ENCODE data around the gene TMEM203. TPM values are rescaled to one million over a fixed set of nuclear protein-coding genes. Genes with fewer than 3 reads are reported as not detected.

TMEM203 gene
- total and polyA plus RNA-seq, 2 experiments from 2014 or later = 32.7 to 53.4 TPM

DNA sequence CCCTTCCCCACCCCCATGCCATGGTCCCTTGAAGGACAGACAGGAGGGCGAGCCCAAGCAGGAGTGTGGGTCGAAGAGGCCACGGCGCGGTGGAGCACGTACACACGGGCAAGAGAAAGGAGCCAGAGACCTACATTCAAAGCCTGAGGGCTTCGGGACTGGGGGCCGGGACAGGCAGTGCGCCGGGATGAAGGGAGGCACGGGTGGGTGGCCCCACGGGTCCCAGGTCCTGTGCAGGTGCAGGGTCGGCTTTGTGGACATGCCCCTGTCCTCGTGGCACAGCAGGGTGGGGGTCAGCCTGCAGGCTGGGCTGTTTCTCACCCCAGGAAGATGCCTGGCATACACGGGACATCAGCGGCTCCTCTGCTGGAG, 45.4 kb downstream of the TMEM203 start (continued):
- TF ChIP-seq STAT1 (IDR thresholded peaks at IDR 0.05; ENCODE audit: unreplicated experiment) = no peak
- TF ChIP-seq NANOG (IDR thresholded peaks at IDR 0.05; ENCODE audit: borderline replicate concordance) = no peak
- TF ChIP-seq POLR2AphosphoS5 (IDR thresholded peaks at IDR 0.05; ENCODE audit: low read depth) = no peak
- no peak for TF ChIP-seq EZH2phosphoT487 (IDR thresholded peaks at IDR 0.05; ENCODE audit: unreplicated experiment)
- no peak for TF ChIP-seq ZNF331 (CRISPR knock-in tag; IDR thresholded peaks at IDR 0.05; ENCODE audit: low read depth)
- TF ChIP-seq EZH2 (IDR thresholded peaks at IDR 0.05; ENCODE audit: low read depth, unreplicated experiment) = no peak
- TF ChIP-seq, protein P1, sequence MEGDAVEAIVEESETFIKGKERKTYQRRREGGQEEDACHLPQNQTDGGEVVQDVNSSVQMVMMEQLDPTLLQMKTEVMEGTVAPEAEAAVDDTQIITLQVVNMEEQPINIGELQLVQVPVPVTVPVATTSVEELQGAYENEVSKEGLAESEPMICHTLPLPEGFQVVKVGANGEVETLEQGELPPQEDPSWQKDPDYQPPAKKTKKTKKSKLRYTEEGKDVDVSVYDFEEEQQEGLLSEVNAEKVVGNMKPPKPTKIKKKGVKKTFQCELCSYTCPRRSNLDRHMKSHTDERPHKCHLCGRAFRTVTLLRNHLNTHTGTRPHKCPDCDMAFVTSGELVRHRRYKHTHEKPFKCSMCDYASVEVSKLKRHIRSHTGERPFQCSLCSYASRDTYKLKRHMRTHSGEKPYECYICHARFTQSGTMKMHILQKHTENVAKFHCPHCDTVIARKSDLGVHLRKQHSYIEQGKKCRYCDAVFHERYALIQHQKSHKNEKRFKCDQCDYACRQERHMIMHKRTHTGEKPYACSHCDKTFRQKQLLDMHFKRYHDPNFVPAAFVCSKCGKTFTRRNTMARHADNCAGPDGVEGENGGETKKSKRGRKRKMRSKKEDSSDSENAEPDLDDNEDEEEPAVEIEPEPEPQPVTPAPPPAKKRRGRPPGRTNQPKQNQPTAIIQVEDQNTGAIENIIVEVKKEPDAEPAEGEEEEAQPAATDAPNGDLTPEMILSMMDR (conservative IDR thresholded peaks at IDR 0.05; ENCODE audit: low read depth in 2 of 2) = no peak

DNA sequence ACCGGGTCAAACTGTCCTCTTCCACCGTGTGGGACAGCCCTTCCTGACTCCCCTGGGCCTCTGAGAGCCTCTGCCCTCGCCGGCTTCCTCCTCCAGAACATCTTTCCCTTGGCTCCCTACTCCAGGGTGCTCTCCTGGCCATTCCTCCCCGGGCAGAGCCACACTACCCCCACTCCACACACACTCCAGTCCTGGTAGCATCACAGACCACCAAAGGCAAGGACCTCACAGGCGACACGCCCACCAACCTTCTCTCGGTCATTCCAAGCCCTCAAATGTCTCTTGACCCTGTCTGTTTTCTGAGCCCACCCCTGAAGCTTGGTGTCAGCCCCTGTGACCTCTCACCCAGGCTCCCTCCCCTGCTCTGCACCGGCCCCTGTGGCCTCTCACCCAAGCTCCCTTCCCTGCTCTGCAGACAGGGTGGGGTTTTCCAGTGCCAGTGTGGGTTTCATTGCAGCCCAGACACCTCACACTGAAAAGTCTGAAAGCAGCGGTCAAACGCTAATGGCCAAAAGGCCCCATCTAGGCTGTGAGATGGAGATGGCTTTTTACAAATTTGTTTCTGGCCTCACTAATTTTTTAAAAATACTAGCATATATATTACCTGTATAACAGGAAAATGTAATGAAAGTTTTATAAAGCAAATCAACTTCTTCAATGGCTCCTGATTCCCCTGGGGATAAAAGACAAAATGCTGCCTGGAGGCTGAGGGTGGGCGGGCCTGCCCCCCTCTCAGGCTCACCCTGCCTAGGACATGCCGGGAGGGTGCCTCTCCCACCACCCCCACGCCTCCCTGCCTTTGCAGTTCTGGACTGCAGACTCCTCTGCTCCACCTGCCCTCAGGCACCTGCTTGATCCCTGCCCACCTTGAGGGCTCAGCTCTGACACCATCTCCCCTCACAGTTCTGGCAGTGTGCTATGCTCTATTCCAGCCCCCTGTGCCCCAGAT, 46.1 kb downstream of the TMEM203 start:
- Histone ChIP-seq H3K36me3 (ENCODE audit: insufficient read depth) (no peaks in the 10 kb centered on the region), H3K4me3 (no peak overlapping the region), H2AFZ (no peak overlapping the region), H3K9me2 (ENCODE audit: insufficient read depth) (no peaks in the 10 kb centered on the region), H3K79me2 (replicated peaks; ENCODE audit: insufficient read depth) (no peaks in the 10 kb centered on the region), H4K20me1 (replicated peaks; ENCODE audit: insufficient read depth) (no peaks in the 10 kb centered on the region), H3K4me1 (ENCODE audit: insufficient read depth) (peaks cover 2% of the 10 kb centered on the region; the same call in 1 of the 2 replicates), H3K27ac (ENCODE audit: low read depth) (no peak overlapping the region), H3K4me2 (no peak overlapping the region), H3F3A (replicated peaks; ENCODE audit: low read depth) (peaks cover 4% of the 10 kb centered on the region; the same call in 1 of the 2 replicates), H3K27me3 (ENCODE audit: insufficient read depth) (peaks cover 92% of the 10 kb centered on the region)
- Mint-ChIP-seq H3K9me3 (no peaks in the 10 kb centered on the region; the same call in 2 of the 3 replicates), H3K27ac (no peak overlapping the region), H3K36me3 (ENCODE audit: low read depth) (no peaks in the 10 kb centered on the region), H3K27me3 (ENCODE audit: insufficient read depth, low read depth, poor library complexity) (peaks cover 90% of the 10 kb centered on the region), H3K4me1 (no peaks in the 10 kb centered on the region; the same call in 1 of the 3 replicates), H3K4me3 (no peak overlapping the region)
- DNase-seq (ENCODE audit: low spot score) = no peak
- ATAC-seq = no peak
- no peak for TF ChIP-seq ZNF331 (CRISPR knock-in tag; IDR thresholded peaks at IDR 0.05; ENCODE audit: low read depth)
- TF ChIP-seq, protein P2, sequence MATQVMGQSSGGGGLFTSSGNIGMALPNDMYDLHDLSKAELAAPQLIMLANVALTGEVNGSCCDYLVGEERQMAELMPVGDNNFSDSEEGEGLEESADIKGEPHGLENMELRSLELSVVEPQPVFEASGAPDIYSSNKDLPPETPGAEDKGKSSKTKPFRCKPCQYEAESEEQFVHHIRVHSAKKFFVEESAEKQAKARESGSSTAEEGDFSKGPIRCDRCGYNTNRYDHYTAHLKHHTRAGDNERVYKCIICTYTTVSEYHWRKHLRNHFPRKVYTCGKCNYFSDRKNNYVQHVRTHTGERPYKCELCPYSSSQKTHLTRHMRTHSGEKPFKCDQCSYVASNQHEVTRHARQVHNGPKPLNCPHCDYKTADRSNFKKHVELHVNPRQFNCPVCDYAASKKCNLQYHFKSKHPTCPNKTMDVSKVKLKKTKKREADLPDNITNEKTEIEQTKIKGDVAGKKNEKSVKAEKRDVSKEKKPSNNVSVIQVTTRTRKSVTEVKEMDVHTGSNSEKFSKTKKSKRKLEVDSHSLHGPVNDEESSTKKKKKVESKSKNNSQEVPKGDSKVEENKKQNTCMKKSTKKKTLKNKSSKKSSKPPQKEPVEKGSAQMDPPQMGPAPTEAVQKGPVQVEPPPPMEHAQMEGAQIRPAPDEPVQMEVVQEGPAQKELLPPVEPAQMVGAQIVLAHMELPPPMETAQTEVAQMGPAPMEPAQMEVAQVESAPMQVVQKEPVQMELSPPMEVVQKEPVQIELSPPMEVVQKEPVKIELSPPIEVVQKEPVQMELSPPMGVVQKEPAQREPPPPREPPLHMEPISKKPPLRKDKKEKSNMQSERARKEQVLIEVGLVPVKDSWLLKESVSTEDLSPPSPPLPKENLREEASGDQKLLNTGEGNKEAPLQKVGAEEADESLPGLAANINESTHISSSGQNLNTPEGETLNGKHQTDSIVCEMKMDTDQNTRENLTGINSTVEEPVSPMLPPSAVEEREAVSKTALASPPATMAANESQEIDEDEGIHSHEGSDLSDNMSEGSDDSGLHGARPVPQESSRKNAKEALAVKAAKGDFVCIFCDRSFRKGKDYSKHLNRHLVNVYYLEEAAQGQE (IDR thresholded peaks at IDR 0.05; ENCODE audit: unreplicated experiment) = no peak
- no peak for TF ChIP-seq CREB1 (CRISPR knock-in tag; IDR thresholded peaks at IDR 0.05; ENCODE audit: low read depth)
- TF ChIP-seq, protein P3, sequence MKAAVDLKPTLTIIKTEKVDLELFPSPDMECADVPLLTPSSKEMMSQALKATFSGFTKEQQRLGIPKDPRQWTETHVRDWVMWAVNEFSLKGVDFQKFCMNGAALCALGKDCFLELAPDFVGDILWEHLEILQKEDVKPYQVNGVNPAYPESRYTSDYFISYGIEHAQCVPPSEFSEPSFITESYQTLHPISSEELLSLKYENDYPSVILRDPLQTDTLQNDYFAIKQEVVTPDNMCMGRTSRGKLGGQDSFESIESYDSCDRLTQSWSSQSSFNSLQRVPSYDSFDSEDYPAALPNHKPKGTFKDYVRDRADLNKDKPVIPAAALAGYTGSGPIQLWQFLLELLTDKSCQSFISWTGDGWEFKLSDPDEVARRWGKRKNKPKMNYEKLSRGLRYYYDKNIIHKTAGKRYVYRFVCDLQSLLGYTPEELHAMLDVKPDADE (IDR thresholded peaks at IDR 0.05) = no peak
- TF ChIP-seq, protein P4, sequence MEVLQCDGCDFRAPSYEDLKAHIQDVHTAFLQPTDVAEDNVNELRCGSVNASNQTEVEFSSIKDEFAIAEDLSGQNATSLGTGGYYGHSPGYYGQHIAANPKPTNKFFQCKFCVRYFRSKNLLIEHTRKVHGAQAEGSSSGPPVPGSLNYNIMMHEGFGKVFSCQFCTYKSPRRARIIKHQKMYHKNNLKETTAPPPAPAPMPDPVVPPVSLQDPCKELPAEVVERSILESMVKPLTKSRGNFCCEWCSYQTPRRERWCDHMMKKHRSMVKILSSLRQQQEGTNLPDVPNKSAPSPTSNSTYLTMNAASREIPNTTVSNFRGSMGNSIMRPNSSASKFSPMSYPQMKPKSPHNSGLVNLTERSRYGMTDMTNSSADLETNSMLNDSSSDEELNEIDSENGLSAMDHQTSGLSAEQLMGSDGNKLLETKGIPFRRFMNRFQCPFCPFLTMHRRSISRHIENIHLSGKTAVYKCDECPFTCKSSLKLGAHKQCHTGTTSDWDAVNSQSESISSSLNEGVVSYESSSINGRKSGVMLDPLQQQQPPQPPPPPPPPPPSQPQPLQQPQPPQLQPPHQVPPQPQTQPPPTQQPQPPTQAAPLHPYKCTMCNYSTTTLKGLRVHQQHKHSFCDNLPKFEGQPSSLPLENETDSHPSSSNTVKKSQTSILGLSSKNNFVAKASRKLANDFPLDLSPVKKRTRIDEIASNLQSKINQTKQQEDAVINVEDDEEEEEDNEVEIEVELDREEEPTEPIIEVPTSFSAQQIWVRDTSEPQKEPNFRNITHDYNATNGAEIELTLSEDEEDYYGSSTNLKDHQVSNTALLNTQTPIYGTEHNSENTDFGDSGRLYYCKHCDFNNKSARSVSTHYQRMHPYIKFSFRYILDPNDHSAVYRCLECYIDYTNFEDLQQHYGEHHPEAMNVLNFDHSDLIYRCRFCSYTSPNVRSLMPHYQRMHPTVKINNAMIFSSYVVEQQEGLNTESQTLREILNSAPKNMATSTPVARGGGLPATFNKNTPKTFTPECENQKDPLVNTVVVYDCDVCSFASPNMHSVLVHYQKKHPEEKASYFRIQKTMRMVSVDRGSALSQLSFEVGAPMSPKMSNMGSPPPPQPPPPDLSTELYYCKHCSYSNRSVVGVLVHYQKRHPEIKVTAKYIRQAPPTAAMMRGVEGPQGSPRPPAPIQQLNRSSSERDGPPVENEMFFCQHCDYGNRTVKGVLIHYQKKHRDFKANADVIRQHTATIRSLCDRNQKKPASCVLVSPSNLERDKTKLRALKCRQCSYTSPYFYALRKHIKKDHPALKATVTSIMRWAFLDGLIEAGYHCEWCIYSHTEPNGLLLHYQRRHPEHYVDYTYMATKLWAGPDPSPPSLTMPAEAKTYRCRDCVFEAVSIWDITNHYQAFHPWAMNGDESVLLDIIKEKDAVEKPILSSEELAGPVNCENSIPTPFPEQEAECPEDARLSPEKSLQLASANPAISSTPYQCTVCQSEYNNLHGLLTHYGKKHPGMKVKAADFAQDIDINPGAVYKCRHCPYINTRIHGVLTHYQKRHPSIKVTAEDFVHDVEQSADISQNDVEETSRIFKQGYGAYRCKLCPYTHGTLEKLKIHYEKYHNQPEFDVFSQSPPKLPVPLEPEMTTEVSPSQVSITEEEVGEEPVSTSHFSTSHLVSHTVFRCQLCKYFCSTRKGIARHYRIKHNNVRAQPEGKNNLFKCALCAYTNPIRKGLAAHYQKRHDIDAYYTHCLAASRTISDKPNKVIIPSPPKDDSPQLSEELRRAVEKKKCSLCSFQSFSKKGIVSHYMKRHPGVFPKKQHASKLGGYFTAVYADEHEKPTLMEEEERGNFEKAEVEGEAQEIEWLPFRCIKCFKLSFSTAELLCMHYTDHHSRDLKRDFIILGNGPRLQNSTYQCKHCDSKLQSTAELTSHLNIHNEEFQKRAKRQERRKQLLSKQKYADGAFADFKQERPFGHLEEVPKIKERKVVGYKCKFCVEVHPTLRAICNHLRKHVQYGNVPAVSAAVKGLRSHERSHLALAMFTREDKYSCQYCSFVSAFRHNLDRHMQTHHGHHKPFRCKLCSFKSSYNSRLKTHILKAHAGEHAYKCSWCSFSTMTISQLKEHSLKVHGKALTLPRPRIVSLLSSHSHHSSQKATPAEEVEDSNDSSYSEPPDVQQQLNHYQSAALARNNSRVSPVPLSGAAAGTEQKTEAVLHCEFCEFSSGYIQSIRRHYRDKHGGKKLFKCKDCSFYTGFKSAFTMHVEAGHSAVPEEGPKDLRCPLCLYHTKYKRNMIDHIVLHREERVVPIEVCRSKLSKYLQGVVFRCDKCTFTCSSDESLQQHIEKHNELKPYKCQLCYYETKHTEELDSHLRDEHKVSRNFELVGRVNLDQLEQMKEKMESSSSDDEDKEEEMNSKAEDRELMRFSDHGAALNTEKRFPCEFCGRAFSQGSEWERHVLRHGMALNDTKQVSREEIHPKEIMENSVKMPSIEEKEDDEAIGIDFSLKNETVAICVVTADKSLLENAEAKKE (CRISPR knock-in tag; IDR thresholded peaks at IDR 0.05) = no peak
- TF ChIP-seq EZH2 (IDR thresholded peaks at IDR 0.05; ENCODE audit: low read depth, unreplicated experiment) = no peak
